ENCODE results near the gene METTL16.

METTL16 gene

GRCh38 chr17:2511462-2512369 is at the start of gene METTL16:
Gene METTL16 (minus strand): TSS chr17:2511888. CDS start chr17:2502331, 9,557 bp downstream.
- TF ChIP-seq EP300 (IDR thresholded peaks at IDR 0.05; ENCODE audit: borderline replicate concordance), result no peak
- TF ChIP-seq TAF1 (IDR thresholded peaks at IDR 0.05; ENCODE audit: low read depth), result peak; percentile 86
- TF ChIP-seq, protein P1, sequence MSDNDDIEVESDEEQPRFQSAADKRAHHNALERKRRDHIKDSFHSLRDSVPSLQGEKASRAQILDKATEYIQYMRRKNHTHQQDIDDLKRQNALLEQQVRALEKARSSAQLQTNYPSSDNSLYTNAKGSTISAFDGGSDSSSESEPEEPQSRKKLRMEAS (IDR thresholded peaks at IDR 0.05), result peak; percentile 74
- TF ChIP-seq NFIC (IDR thresholded peaks at IDR 0.05), result no peak
- TF ChIP-seq EGR1 (IDR thresholded peaks at IDR 0.05), result peak; percentile 87
- TF ChIP-seq REST (IDR thresholded peaks at IDR 0.05; ENCODE audit: low read depth), result no peak
- no peak for TF ChIP-seq TCF12 (IDR thresholded peaks at IDR 0.05; ENCODE audit: low read depth)
- TF ChIP-seq TEAD4 (IDR thresholded peaks at IDR 0.05), result peak; percentile 39; the same call in 1 of the 2 replicates
- TF ChIP-seq ZBTB7A (IDR thresholded peaks at IDR 0.05; ENCODE audit: low read depth), result no peak
- no peak for TF ChIP-seq RAD21 (IDR thresholded peaks at IDR 0.05; ENCODE audit: low read depth)
- no peak; the same call in 1 of the 2 replicates for TF ChIP-seq USF1 (IDR thresholded peaks at IDR 0.05)
- peak; percentile 97 for TF ChIP-seq YY1 (IDR thresholded peaks at IDR 0.05; ENCODE audit: low read depth)
- no peak for TF ChIP-seq CEBPB (IDR thresholded peaks at IDR 0.05)
- TF ChIP-seq FOXM1 (IDR thresholded peaks at IDR 0.05; ENCODE audit: borderline replicate concordance, low read depth), result no peak
- TF ChIP-seq CREB1 (IDR thresholded peaks at IDR 0.05; ENCODE audit: low read depth), result no peak

DNA sequence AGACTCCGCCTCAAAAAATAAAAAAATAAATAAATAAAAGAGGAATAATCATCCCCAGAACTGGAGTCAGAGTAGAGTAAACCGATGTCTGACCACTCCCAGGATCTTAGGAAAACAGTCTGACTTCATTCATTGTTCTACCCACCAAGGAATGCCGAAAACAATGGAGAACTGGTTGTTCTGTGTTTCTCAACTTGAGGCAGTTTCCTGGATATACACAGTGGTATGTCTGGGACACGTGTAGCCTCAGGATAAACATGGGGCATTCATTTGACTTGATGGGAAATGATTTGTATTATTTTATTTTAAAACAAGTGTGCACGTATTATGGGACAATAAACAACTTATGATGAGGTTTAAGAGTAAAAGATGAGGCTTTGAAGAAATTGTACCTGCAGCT is 49.0 kb upstream of the METTL16 start:
- TF ChIP-seq NFIC (IDR thresholded peaks at IDR 0.05) (no peak), TCF12 (IDR thresholded peaks at IDR 0.05; ENCODE audit: low read depth) (no peak), ZBTB7A (IDR thresholded peaks at IDR 0.05; ENCODE audit: low read depth) (no peak), CREB1 (IDR thresholded peaks at IDR 0.05; ENCODE audit: low read depth) (no peak), YY1 (IDR thresholded peaks at IDR 0.05; ENCODE audit: low read depth) (no peak), REST (IDR thresholded peaks at IDR 0.05; ENCODE audit: low read depth) (no peak), RAD21 (IDR thresholded peaks at IDR 0.05; ENCODE audit: low read depth) (no peak), CEBPB (IDR thresholded peaks at IDR 0.05) (no peak), EGR1 (IDR thresholded peaks at IDR 0.05) (no peak), EP300 (IDR thresholded peaks at IDR 0.05; ENCODE audit: borderline replicate concordance) (no peak), TAF1 (IDR thresholded peaks at IDR 0.05; ENCODE audit: low read depth) (no peak), FOXM1 (IDR thresholded peaks at IDR 0.05; ENCODE audit: borderline replicate concordance, low read depth) (no peak), USF1 (IDR thresholded peaks at IDR 0.05) (no peak)
- TF ChIP-seq, protein P1 (IDR thresholded peaks at IDR 0.05), result no peak

GRCh38 chr17:2551928-2552327 is 40.2 kb upstream of the METTL16 start:
- TF ChIP-seq REST (IDR thresholded peaks at IDR 0.05; ENCODE audit: low read depth) (no peak), ZBTB7A (IDR thresholded peaks at IDR 0.05; ENCODE audit: low read depth) (no peak), CREB1 (IDR thresholded peaks at IDR 0.05; ENCODE audit: low read depth) (no peak), EGR1 (IDR thresholded peaks at IDR 0.05) (no peak), TAF1 (IDR thresholded peaks at IDR 0.05; ENCODE audit: low read depth) (no peak), RAD21 (IDR thresholded peaks at IDR 0.05; ENCODE audit: low read depth) (no peak), TEAD4 (IDR thresholded peaks at IDR 0.05) (no peak), NFIC (IDR thresholded peaks at IDR 0.05) (no peak), TCF12 (IDR thresholded peaks at IDR 0.05; ENCODE audit: low read depth) (no peak), FOXM1 (IDR thresholded peaks at IDR 0.05; ENCODE audit: borderline replicate concordance, low read depth) (no peak), CEBPB (IDR thresholded peaks at IDR 0.05) (no peak), USF1 (IDR thresholded peaks at IDR 0.05) (no peak), YY1 (IDR thresholded peaks at IDR 0.05; ENCODE audit: low read depth) (no peak), EP300 (IDR thresholded peaks at IDR 0.05; ENCODE audit: borderline replicate concordance) (no peak)
- TF ChIP-seq, protein P1 (IDR thresholded peaks at IDR 0.05), result no peak
